OCI-LY3 (cell line): ENCODE results near the gene AIRE.

Source experiments
- EZH2phosphoT487 ChIP-seq: fragments of 200-600 bp; shearing (Covaris generic); IDR thresholded peaks from 2 replicates; pipeline ENCODE4 v1.6.1; 2018; ENCODE audit warnings: antibody characterized with exemption, mixed run types, low read depth
- TF ChIP-seq, protein P1 (sequence below): fragments of 200-600, 300-600 bp; sonication (generic); IDR thresholded peaks from 2 replicates; pipeline ENCODE4 v1.5.1; 2014; ENCODE audit warnings: antibody characterized with exemption, low read length, low read depth

DNA sequence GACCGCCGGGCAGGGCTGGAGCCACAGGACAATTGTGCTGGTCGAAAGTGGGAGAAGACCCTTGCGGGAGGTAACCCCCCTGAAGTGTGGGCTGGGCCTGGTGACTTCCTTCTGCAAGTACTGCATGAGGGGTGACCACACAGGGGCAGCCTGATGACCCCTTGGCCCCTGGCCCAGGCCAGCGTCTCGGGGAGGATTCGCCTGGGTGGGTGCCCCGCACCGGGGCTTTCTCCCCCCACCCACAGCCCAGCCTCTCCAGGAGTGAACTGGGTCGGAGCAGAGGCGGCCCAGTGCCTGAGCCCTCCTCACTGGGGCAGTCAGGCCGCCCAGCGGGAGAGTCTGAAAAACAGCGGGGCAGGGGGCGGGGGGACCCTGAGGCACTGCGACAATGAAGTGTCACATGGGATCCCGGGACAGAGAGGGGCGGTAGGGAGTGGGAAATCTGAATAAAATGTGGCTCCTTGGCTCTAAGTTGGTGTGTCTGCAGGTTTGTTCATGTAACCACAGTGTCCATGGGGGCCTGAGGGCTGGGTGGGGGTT, 22.4 kb upstream of the AIRE start:
- TF ChIP-seq, protein P1, sequence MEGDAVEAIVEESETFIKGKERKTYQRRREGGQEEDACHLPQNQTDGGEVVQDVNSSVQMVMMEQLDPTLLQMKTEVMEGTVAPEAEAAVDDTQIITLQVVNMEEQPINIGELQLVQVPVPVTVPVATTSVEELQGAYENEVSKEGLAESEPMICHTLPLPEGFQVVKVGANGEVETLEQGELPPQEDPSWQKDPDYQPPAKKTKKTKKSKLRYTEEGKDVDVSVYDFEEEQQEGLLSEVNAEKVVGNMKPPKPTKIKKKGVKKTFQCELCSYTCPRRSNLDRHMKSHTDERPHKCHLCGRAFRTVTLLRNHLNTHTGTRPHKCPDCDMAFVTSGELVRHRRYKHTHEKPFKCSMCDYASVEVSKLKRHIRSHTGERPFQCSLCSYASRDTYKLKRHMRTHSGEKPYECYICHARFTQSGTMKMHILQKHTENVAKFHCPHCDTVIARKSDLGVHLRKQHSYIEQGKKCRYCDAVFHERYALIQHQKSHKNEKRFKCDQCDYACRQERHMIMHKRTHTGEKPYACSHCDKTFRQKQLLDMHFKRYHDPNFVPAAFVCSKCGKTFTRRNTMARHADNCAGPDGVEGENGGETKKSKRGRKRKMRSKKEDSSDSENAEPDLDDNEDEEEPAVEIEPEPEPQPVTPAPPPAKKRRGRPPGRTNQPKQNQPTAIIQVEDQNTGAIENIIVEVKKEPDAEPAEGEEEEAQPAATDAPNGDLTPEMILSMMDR = no peak
- TF ChIP-seq EZH2phosphoT487 = no peak
